Transverse colon (tissue), 4 donors: ENCODE data around the gene TMED6.

Experiments used
- POLR2A ChIP-seq: fragments of 450-650 bp; IDR thresholded peaks from one replicate; pipeline ENCODE4 v1.6.1; 2016; ENCODE audit warnings: antibody characterized with exemption, mild to moderate bottlenecking, moderate library complexity
- POLR2AphosphoS5 ChIP-seq, 3 donors: sonication (generic); formaldehyde crosslinking; IDR thresholded peaks; one replicate each; pipeline ENCODE4 v1.6.1; 2016; ENCODE audit warnings: antibody characterized with exemption in 3 of 3
- TF ChIP-seq, protein P1 (sequence below), 5 experiments: fragments of 200-600 bp in 3 of 5; fragments of 450-650 bp in 2 of 5; sonication (generic) in 3 of 5; IDR thresholded peaks; 1 replicate in 2 of 5; 2 replicates in 3 of 5; pipeline ENCODE4 v1.5.1; 2016 to 2017; ENCODE audit warnings: antibody characterized with exemption in 5 of 5, inconsistent platforms in 3 of 5, mild to moderate bottlenecking in 2 of 5, moderate library complexity in 1 of 5

DNA sequence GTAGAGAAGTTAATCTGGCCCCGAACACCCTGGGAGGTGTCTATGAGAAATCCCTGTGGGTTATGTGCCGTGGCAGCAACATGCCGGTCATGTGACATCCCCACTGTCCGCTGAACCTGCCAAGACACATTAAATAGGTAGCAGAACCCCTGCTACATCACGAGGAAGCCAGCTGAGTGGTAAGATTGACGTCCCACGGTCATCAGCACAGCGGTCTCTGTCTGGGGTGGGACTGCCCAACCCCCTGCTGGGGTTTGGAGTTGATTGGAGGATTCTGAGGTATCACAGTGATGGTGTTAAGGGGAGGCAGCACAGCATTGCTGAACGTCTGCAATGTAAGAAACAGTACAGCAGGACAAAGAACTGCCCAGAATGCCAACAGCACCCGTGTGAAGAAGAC is 2.0 kb downstream of the TMED6 start:
- TF ChIP-seq POLR2A (no peak), POLR2AphosphoS5 (IDR thresholded peaks at IDR 0.05) (no peak)
- TF ChIP-seq, protein P1, sequence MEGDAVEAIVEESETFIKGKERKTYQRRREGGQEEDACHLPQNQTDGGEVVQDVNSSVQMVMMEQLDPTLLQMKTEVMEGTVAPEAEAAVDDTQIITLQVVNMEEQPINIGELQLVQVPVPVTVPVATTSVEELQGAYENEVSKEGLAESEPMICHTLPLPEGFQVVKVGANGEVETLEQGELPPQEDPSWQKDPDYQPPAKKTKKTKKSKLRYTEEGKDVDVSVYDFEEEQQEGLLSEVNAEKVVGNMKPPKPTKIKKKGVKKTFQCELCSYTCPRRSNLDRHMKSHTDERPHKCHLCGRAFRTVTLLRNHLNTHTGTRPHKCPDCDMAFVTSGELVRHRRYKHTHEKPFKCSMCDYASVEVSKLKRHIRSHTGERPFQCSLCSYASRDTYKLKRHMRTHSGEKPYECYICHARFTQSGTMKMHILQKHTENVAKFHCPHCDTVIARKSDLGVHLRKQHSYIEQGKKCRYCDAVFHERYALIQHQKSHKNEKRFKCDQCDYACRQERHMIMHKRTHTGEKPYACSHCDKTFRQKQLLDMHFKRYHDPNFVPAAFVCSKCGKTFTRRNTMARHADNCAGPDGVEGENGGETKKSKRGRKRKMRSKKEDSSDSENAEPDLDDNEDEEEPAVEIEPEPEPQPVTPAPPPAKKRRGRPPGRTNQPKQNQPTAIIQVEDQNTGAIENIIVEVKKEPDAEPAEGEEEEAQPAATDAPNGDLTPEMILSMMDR (IDR thresholded peaks at IDR 0.05): no peak
